Ishikawa (cell line): ENCODE measurements around the gene TBC1D12.
A peak's percentile ranks its signal among the peaks of the same experiment; 100 is the strongest.

Experiments
- CEBPB ChIP-seq: IDR thresholded peaks from 2 replicates; pipeline ENCODE4 v1.6.1; 2012
- CREB1 ChIP-seq: IDR thresholded peaks from 2 replicates; pipeline ENCODE4 v1.6.1; 2012; ENCODE audit warnings: low read depth
- EGR1 ChIP-seq: IDR thresholded peaks from 2 replicates; pipeline ENCODE4 v1.6.1; 2012
- EP300 ChIP-seq: IDR thresholded peaks from 2 replicates; pipeline ENCODE4 v1.6.1; 2012; ENCODE audit warnings: borderline replicate concordance
- FOXM1 ChIP-seq: IDR thresholded peaks from 2 replicates; pipeline ENCODE4 v1.6.1; 2012; ENCODE audit warnings: low read depth, borderline replicate concordance
- NFIC ChIP-seq: IDR thresholded peaks from 2 replicates; pipeline ENCODE4 v1.6.1; 2012
- RAD21 ChIP-seq: IDR thresholded peaks from 2 replicates; pipeline ENCODE4 v1.6.1; 2012; ENCODE audit warnings: low read depth
- TAF1 ChIP-seq: IDR thresholded peaks from 2 replicates; pipeline ENCODE4 v1.6.1; 2012; ENCODE audit warnings: low read depth, mild to moderate bottlenecking
- TCF12 ChIP-seq: IDR thresholded peaks from 2 replicates; pipeline ENCODE4 v1.6.1; 2012; ENCODE audit warnings: low read depth
- TEAD4 ChIP-seq: IDR thresholded peaks from 2 replicates; pipeline ENCODE4 v1.6.1; 2012
- YY1 ChIP-seq: IDR thresholded peaks from 2 replicates; pipeline ENCODE4 v1.6.1; 2012; ENCODE audit warnings: low read depth
- ZBTB7A ChIP-seq: IDR thresholded peaks from 2 replicates; pipeline ENCODE4 v1.6.1; 2012; ENCODE audit warnings: low read depth
- TF ChIP-seq, protein P1 (sequence below): IDR thresholded peaks from 2 replicates; pipeline ENCODE4 v1.6.1; 2012
- TF ChIP-seq, protein P2 (sequence below): IDR thresholded peaks from 2 replicates; pipeline ENCODE4 v1.6.1; 2012
- TF ChIP-seq, protein P3 (sequence below): IDR thresholded peaks from 2 replicates; pipeline ENCODE4 v1.6.1; 2012; ENCODE audit warnings: low read depth, mild to moderate bottlenecking

TBC1D12 gene

DNA sequence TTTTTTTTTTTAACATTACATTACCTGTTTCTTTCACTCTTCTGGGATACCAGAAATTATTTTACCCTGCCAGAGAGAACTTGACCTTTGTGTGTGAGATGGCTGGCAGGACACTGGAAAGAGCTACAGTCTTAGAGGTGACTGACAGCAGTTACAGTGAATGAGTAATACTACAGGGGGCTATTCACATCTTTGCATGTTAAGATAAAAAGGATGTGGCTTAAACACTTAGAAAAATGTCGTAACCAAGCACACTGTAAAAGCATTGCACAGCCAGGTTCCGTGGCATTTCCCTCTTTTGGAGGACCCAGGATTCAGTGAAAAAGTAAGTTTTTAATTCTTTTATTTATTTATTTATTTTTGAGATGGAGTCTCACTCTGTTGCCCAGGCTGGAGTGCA, 18.8 kb upstream of the TBC1D12 start:
- TF ChIP-seq, protein P1, sequence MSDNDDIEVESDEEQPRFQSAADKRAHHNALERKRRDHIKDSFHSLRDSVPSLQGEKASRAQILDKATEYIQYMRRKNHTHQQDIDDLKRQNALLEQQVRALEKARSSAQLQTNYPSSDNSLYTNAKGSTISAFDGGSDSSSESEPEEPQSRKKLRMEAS = no peak
- no peak for TF ChIP-seq TAF1
- TF ChIP-seq, protein P2, sequence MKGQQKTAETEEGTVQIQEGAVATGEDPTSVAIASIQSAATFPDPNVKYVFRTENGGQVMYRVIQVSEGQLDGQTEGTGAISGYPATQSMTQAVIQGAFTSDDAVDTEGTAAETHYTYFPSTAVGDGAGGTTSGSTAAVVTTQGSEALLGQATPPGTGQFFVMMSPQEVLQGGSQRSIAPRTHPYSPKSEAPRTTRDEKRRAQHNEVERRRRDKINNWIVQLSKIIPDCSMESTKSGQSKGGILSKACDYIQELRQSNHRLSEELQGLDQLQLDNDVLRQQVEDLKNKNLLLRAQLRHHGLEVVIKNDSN = no peak
- TF ChIP-seq, protein P3, sequence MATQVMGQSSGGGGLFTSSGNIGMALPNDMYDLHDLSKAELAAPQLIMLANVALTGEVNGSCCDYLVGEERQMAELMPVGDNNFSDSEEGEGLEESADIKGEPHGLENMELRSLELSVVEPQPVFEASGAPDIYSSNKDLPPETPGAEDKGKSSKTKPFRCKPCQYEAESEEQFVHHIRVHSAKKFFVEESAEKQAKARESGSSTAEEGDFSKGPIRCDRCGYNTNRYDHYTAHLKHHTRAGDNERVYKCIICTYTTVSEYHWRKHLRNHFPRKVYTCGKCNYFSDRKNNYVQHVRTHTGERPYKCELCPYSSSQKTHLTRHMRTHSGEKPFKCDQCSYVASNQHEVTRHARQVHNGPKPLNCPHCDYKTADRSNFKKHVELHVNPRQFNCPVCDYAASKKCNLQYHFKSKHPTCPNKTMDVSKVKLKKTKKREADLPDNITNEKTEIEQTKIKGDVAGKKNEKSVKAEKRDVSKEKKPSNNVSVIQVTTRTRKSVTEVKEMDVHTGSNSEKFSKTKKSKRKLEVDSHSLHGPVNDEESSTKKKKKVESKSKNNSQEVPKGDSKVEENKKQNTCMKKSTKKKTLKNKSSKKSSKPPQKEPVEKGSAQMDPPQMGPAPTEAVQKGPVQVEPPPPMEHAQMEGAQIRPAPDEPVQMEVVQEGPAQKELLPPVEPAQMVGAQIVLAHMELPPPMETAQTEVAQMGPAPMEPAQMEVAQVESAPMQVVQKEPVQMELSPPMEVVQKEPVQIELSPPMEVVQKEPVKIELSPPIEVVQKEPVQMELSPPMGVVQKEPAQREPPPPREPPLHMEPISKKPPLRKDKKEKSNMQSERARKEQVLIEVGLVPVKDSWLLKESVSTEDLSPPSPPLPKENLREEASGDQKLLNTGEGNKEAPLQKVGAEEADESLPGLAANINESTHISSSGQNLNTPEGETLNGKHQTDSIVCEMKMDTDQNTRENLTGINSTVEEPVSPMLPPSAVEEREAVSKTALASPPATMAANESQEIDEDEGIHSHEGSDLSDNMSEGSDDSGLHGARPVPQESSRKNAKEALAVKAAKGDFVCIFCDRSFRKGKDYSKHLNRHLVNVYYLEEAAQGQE = no peak
- no peak for TF ChIP-seq RAD21
- no peak for TF ChIP-seq ZBTB7A
- no peak for TF ChIP-seq EGR1
- TF ChIP-seq YY1 = no peak
- no peak for TF ChIP-seq FOXM1
- TF ChIP-seq CEBPB = no peak
- TF ChIP-seq CREB1 = no peak
- no peak for TF ChIP-seq NFIC

DNA sequence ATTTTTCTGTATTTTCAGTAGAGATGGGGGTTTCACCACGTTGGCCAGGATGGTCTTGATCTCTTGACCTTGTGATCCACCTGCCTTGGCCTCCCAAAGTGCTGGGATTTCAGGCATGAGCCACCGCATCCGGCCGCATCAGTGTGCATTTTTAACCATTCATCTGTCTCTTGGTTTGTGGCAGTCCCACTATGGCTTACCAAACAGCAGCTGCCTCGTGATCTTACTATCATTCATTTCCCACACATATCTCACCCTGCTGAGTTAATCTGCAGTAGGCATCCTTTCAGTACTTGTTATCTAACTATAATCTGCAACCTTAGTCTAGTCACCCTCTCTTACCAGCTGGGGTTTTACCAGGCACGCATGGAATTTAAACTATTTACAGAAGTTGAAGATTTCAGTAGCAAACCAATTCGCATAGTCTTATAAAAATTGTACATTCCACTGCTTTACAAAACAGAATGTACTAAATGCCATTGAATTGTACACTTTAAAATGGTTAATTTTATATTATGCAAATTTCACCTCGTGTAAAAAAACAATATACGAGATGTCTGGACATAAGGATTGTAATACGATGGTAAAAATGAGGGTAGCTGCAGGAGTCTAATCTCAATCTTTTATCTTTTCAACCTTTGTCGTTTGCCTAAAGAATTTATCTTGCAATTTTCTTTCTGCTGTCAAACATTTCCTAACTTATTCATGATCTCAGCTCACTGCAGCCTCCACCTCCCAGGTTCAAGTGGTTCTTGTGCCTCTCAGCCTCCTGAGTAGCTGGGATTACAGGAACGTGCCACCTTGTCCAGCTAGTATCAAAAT, 4.6 kb upstream of the TBC1D12 start:
- TF ChIP-seq NFIC (no peak), TEAD4 (0 out of 2 replicates have a peak, but pooled peaks have one; percentile 53)

DNA sequence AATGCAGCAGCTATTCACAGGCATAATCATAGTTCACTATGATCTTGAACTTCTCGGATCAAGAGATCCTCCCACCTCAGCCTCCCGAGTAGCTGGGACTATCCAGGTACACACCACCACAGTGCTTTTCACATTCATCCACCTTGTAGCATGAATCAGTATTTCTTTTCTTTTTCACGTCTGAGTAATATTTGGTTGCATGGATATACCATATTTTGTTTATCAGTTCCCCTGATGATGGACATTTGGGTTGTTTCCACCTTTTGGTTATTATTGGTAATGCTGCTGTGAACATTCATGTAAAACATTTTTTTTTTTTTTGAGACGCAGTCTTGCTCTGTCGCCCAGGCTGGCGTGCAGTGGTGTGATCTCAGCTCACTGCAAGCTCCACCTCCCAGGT, 3.6 kb upstream of the TBC1D12 start:
- TF ChIP-seq EP300 (no peak), YY1 (no peak)

DNA sequence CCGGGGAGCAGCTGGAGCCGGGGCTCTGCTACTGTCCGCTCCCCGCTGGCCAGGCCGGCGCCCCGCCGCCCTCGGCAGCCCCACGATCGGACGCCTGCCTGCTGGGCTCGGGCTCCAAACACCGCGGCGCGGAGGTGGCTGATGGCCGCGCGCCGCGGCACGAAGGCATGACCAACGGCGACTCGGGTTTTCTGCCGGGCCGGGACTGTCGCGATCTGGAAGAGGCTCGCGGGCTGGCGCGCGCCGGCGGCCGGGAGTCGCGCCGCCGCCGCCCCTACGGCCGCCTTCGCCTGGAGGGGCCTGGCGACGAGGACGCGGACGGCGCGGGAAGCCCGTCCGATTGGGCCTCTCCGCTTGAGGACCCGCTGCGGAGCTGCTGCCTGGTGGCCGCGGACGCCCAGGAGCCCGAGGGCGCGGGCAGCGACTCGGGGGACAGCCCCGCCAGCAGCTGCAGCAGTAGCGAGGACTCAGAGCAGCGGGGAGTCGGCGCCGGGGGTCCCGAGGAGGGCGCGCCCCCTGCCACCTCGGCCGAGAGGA, 570 bp downstream of the TBC1D12 start:
- TF ChIP-seq TCF12 = no peak
- TF ChIP-seq, protein P2 = no peak
- TF ChIP-seq, protein P3 = 0 out of 2 replicates have a peak, but pooled peaks have one; percentile 1
- peak; percentile 98; the same call in 1 of the 2 replicates for TF ChIP-seq ZBTB7A
- TF ChIP-seq EGR1 = no peak; the same call in 1 of the 2 replicates
- peak; percentile 4; the same call in 1 of the 2 replicates for TF ChIP-seq TEAD4

DNA sequence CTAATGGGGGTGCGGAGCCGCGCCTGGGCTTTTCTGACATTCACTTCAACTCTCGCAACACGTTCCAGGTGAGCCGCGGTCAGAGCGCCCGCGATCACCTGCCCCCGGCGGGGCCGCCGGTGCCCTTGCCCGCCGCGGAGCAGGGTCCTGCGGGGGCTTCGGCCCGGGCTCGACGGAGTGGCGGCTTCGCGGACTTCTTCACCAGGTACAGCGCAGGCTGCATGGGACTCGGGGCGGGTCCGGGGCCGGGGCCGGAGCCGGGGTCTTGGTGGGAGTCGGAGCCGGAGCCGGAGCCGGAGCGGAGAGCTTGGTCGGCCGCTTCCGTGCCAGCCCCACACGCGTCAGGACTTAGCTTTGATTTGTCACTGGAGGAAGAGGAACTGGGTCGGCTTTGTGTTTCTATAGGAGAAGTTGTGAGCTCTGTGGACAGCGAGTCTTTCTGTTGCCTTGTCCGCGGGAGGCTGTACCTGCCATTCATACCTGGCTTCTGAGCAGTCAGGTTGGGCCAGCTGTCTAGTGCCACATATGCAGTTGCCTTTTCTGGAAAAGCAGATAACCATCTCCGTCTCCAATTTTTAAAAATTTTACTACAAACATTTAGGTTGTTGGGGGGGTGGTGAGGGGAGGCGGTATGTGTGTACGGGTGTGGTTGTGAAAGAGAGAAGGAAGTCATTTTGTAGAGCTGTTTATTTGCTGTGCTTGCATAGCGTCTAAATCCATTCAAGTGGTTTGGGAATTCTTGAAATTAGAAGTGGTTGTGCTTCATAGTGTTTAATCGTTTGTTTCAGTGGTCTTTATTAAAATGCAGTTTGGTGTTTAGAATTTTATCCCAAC, 1.3 kb downstream of the TBC1D12 start:
- TF ChIP-seq EGR1 (no peak), TCF12 (0 out of 2 replicates have a peak, but pooled peaks have one; percentile 53), RAD21 (peak; percentile 7; the same call in 1 of the 2 replicates), EP300 (no peak), ZBTB7A (peak; percentile 94), YY1 (0 out of 2 replicates have a peak, but pooled peaks have one; percentile 8), CREB1 (0 out of 2 replicates have a peak, but pooled peaks have one; percentile 39), NFIC (no peak), TAF1 (peak; percentile 52), FOXM1 (peak; percentile 31; the same call in 1 of the 2 replicates), TEAD4 (peak; percentile 26; the same call in 1 of the 2 replicates), CEBPB (no peak)
- TF ChIP-seq, protein P1 = no peak; the same call in 1 of the 2 replicates
- TF ChIP-seq, protein P3 = peak; percentile 16; the same call in 1 of the 2 replicates
- TF ChIP-seq, protein P2 = peak; percentile 23
